Astrocyte of the cerebellum (primary cell): ENCODE results near the gene UHRF2.

Experiments
- DNase-seq: peaks from one replicate; pipeline ENCODE4 v3.0.0-alpha.2; 2011; ENCODE audit warnings: low read depth
- H3K4me3 ChIP-seq: 2 replicates; pipeline ENCODE4 v1.5.1; 2011; ENCODE audit warnings: mild to moderate bottlenecking, low read depth, low read length, moderate library complexity
- in situ Hi-C: cut with HindIII; loops from 2 replicates; pipeline ENCODE4 v1.10.0; 2017; ENCODE audit warnings: low sequenced_read_pairs
- TF ChIP-seq, protein P1 (sequence below): IDR thresholded peaks from 2 replicates; pipeline ENCODE4 v1.5.1; 2012; ENCODE audit warnings: low read length, low read depth, moderate library complexity, mild to moderate bottlenecking; ENCODE audit errors: missing control alignments

The UHRF2 gene

DNA sequence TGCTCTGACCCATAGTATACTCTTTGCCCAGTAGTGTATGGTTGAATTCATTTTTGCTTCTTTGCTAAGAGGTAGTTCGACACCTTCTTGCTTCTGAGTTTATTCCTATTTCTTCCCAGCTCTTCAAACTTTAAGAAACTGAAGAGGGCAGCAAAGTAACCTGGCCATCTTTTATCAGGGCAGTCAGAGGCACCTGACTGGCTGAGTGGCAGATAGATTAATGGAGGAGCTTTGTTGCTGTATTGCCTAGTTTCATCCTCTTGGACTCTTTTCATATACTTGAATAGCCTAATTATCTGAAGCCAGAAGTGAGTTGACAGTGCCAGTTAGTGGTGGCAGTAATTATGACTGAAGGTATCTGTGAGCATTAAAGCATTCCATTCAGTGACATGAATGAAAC, 82.5 kb downstream of the UHRF2 start:
- no peak overlapping the region for H3K4me3 ChIP-seq
- no peak for DNase-seq
- TF ChIP-seq, protein P1, sequence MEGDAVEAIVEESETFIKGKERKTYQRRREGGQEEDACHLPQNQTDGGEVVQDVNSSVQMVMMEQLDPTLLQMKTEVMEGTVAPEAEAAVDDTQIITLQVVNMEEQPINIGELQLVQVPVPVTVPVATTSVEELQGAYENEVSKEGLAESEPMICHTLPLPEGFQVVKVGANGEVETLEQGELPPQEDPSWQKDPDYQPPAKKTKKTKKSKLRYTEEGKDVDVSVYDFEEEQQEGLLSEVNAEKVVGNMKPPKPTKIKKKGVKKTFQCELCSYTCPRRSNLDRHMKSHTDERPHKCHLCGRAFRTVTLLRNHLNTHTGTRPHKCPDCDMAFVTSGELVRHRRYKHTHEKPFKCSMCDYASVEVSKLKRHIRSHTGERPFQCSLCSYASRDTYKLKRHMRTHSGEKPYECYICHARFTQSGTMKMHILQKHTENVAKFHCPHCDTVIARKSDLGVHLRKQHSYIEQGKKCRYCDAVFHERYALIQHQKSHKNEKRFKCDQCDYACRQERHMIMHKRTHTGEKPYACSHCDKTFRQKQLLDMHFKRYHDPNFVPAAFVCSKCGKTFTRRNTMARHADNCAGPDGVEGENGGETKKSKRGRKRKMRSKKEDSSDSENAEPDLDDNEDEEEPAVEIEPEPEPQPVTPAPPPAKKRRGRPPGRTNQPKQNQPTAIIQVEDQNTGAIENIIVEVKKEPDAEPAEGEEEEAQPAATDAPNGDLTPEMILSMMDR = no peak
- in situ Hi-C loops = no loop called here

DNA sequence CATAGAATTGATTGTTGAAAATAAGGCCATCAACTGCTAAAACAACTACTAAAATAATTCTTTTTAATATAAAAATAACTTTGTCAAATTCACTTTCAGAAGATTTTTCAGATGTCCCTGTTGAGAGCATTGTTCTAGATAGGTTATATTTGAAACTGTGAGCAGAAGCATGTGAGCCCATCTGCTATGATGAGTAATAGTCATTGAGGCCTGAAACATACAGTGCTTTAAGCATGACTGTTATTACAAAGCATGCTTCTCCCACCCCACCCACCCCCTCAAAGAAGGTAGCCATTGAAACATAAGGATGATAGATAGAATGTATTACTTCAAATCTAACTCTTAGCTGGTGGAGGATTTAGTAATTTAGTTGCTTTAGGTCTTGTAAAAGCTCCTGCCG, 86.0 kb downstream of the UHRF2 start:
- in situ Hi-C loops = no loop called here
- TF ChIP-seq, protein P1 = no peak
- H3K4me3 ChIP-seq = no peak overlapping the region
- DNase-seq = no peak

DNA sequence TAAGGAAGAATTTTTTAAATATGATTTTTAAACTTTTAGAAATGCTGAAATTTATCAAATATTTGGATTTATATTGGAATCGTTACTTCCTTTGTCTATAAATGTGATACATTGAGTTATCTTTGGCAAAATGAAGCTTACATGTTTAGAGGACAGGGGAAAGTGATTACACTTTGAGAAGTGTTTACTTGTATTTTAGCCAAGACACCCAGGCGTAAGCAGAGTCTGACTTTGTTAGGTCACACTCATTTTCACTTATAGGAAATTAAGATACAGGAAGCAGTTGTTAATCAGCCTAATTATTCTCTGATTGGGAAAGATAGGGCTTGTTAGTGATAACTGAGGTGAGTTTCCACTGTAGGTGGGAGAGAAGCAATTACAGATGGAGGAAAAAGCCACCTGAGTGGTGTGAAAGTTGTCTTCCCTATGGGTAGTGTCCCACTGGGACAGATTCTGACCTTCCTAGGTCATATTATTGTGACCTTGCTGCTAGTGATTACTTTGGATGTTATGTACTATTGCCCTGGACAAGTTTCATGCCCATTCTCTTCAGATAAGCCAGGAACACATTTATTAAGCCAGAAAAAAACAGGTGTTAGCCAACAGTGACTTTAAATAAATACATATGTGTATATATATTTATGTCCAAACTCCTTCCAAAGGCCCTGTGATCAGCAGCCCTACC, 88.7 kb downstream of the UHRF2 start:
- TF ChIP-seq, protein P1 = no peak
- H3K4me3 ChIP-seq = no peak overlapping the region
- in situ Hi-C loops = loop anchor here (25.0 kb wide), 1 partner anchor 161 kb away; no protein-coding TSS in a partner anchor
- no peak for DNase-seq

DNA sequence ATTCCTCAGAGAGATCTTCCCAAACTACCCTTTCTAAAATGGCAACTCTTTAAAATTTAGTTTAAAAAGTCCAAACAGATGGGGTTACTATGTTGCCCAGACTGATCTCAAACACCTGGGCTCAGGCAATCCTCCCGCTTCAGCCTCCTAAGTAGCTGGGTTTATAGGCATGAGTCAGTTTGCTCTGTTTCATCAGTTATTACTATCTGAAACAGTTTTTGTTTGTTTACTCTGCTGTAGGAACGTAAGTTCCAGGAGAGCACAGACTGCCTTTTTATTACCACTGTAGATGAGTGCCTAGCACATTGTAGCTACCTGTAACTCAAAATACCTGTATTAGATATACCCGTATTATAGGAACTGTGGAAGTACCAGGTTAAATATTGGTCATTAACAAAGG, 89.4 kb downstream of the UHRF2 start:
- no peak overlapping the region for H3K4me3 ChIP-seq
- TF ChIP-seq, protein P1 = no peak
- in situ Hi-C loops = loop anchor here (25.0 kb wide), 1 partner anchor 160 kb away; no protein-coding TSS in a partner anchor
- DNase-seq = no peak

DNA sequence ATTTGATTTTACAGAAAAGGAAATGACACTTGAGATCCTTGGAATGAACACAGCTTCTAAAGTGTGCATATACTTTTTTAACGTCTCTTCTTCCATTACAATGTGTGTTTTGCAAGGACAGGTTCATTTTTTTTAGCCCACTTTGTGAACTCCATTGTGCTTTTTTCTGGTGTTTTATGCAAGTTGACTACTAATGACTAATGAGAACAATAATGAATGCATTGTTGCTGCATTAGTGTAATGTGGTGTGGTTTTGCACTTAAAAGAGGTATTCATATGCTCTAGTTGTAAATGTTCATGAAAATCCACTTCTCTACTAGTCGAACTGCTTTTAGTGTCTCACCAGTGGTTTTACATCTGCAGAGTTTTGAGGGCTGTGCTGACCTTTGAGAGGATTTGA, 93.6 kb downstream of the UHRF2 start:
- TF ChIP-seq, protein P1 = no peak
- in situ Hi-C loops = loop anchor here (25.0 kb wide), 1 partner anchor 156 kb away; no protein-coding TSS in a partner anchor
- no peak overlapping the region for H3K4me3 ChIP-seq
- peak; percentile 49 for DNase-seq

DNA sequence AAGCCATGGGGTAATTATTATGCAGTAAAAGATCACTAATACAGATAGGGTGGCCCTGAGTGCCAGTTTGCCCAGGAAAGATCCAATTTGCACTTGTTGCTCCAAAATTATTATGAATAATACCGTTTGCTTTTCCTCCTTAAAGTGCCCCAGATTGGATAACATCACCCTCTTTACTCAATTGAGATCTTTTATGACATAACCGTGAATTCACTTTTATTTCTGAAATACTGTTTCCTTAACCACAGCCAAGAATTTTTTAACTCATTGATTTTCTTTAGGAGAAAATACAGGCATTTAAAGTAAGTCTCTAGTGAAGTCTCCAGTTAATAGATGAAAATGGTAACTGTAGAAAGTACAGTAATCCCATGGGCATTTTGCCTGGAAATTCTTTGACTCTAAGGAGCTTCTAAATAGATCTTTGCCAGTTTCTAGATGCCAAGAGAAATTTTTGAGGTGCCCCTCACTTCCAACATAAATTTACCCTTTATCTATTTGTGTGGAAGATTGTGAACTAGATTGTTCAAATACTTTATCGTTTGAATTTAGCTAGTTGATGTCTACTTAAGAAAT, 99.2 kb downstream of the UHRF2 start:
- TF ChIP-seq, protein P1 = no peak
- in situ Hi-C loops = loop anchor here (25.0 kb wide), 1 partner anchor 150 kb away; no protein-coding TSS in a partner anchor
- DNase-seq = peak; percentile 31

More for the DNA sequence above, 99.2 kb downstream of the UHRF2 start:
- H3K4me3 ChIP-seq = no peak overlapping the region
